AG20443 (cell line): Measurements from ENCODE around the gene SIPA1L3.
A peak's percentile ranks its signal among the peaks of the same experiment; 100 is the strongest.
"Not testable (repeated sequence)": the region's sequence is repeated elsewhere in the genome, so short reads cannot be mapped to it uniquely, and the experiment has no call there.

Source experiments
- DNase-seq: peaks from one replicate; pipeline ENCODE4 v3.0.0; 2012; ENCODE audit warnings: low spot score, mixed read lengths

SIPA1L3 gene

GRCh38 chr19:38213469-38213868 lies 306.5 kb downstream of the SIPA1L3 start:
- DNase-seq = no peak

- peak; percentile 63 for DNase-seq
Measured at GRCh38 chr19:38213911-38214625, 307.1 kb downstream of the SIPA1L3 start.

GRCh38 chr19:38216785-38217641 lies 310.0 kb downstream of the SIPA1L3 start:
- no peak for DNase-seq

- no peak for DNase-seq
Measured at GRCh38 chr19:38218204-38218603, 311.2 kb downstream of the SIPA1L3 start.

- no peak for DNase-seq
Measured at GRCh38 chr19:38219221-38219620, 312.2 kb downstream of the SIPA1L3 start.

- no peak for DNase-seq
Measured at GRCh38 chr19:38221421-38221820, 314.4 kb downstream of the SIPA1L3 start.

GRCh38 chr19:38221919-38222830 lies 315.2 kb downstream of the SIPA1L3 start:
- no peak for DNase-seq

- no peak for DNase-seq
Measured at GRCh38 chr19:38223119-38223523, 316.1 kb downstream of the SIPA1L3 start.

- DNase-seq = no peak
Measured at GRCh38 chr19:38223617-38224013, 316.6 kb downstream of the SIPA1L3 start.

- peak; percentile 96 for DNase-seq
Measured at GRCh38 chr19:38224014-38224862, 317.2 kb downstream of the SIPA1L3 start, which contains the start of gene DPF1. Gene DPF1 (minus strand): TSS chr19:38224222. CDS start chr19:38224142, 80 bp downstream.

- not testable (repeated sequence) for DNase-seq
Measured at GRCh38 chr19:38224863-38225218, 317.8 kb downstream of the SIPA1L3 start.

- no peak for DNase-seq
Measured at GRCh38 chr19:38227287-38228004, 320.4 kb downstream of the SIPA1L3 start.

GRCh38 chr19:38228005-38228377 lies 321.0 kb downstream of the SIPA1L3 start:
- DNase-seq = no peak

- no peak for DNase-seq
Measured at GRCh38 chr19:38228491-38229439, 321.8 kb downstream of the SIPA1L3 start.

- peak; percentile 90 for DNase-seq
Measured at GRCh38 chr19:38229585-38230073, 322.6 kb downstream of the SIPA1L3 start.

GRCh38 chr19:38230506-38231133 lies 323.6 kb downstream of the SIPA1L3 start:
- not testable (repeated sequence) for DNase-seq

GRCh38 chr19:38231918-38232317 lies 324.9 kb downstream of the SIPA1L3 start:
- DNase-seq = no peak

- DNase-seq = peak; percentile 87
Measured at GRCh38 chr19:38233740-38234251, 326.8 kb downstream of the SIPA1L3 start.
